DOHH2 (cell line): ENCODE data around the gene AGTRAP.

Experiments used
- CTCF ChIP-seq: fragments of 200-600 bp; sonication (generic); IDR thresholded peaks from one replicate; pipeline ENCODE4 v1.5.1; 2014; ENCODE audit warnings: antibody characterized with exemption, mild to moderate bottlenecking, low read depth, low read length; ENCODE audit not compliant: poor library complexity, severe bottlenecking
- EZH2phosphoT487 ChIP-seq: fragments of 200-600 bp; sonication (generic); IDR thresholded peaks from 2 replicates; pipeline ENCODE4 v1.6.1; 2017; ENCODE audit warnings: borderline replicate concordance, mild to moderate bottlenecking, antibody characterized with exemption, low read length, moderate library complexity, mixed read lengths

- TF ChIP-seq CTCF (no peak), EZH2phosphoT487 (no peak)
Measured at GRCh38 chr1:11771481-11772043, 35.6 kb downstream of the AGTRAP start.
